Pons (tissue), 1 donor: ENCODE measurements around the gene KIFC1.
"Not testable (repeated sequence)": the region's sequence is repeated elsewhere in the genome, so short reads cannot be mapped to it uniquely, and the experiment has no call there.

ENCODE experiments used
- DNase-seq: peaks from one replicate; pipeline ENCODE4 v3.0.0-alpha.2; 2016; ENCODE audit warnings: low spot score

Gene KIFC1

GRCh38 chr6:33373960-33374910 is 17.4 kb upstream of the KIFC1 start:
- no peak for DNase-seq

DNA sequence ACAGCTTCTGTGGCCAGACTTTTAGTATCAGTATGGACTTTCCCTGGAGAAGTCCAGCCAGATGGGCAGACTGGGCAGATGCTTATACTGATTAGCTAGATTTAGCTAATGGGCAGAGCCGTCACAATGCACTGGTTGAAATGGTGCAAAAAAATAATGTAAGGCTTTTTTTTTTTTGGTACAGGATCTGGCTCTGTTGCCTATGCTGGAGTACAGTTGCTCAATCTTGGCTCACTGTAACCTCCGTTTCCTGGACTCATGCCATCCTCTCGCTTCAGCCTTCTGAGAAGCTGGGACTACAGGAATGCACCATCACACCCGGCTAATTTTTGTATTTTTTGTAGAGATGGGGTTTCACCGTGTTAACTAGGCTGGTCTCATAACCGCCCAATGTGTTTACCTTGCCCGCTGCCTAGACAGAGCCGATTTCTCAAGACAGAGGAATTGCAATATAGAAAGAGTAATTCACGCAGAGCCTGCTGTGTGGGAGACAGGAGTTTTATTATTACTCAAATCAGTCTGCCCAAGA is 16.4 kb upstream of the KIFC1 start:
- DNase-seq, result peak; percentile 41

GRCh38 chr6:33377171-33377570 is 14.5 kb upstream of the KIFC1 start:
- no peak for DNase-seq

- DNase-seq, result not testable (repeated sequence)
These were observed 12.4 kb upstream of the KIFC1 start for GRCh38 chr6:33379184-33379583.

- no peak for DNase-seq
These were observed 11.2 kb upstream of the KIFC1 start for GRCh38 chr6:33380272-33380981.

DNA sequence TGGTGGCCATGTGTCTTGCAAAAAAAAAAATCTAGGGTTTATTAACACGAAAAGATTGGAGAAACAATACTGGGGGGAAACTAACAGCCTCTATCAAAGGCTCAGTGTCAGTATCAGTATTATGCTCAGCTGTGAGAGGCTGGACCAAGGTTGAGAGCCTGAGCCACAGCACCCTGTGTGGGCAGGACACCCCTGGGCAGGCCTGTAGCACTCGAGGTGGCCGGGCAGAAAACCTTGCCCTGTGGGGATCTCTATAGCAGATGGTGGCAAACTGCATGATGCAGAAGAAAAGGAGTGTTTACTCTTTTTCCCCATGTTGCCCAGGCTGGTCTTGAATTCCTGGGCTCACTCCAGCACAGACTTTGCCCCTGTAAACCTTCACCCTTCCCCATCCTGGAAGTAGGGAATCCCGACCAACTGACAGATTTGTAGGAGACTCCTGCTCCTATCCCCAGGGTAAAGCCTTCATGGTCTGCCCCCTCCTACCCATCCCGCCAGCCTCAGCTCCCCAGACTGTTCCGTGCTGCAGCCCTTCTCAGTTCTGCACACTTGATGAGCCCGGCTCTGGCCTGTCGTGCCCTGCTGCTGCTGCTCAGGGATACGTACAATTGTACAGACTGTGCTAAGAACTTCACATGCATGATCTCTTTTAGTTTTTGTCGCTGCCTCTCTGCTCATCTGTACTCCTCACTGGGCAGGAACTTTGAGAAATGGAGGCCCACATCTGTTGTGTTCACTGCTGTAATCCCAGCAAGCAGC is 8.0 kb upstream of the KIFC1 start:
- no peak for DNase-seq

- DNase-seq, result no peak
These were observed 7.0 kb upstream of the KIFC1 start for GRCh38 chr6:33384581-33385020.

DNA sequence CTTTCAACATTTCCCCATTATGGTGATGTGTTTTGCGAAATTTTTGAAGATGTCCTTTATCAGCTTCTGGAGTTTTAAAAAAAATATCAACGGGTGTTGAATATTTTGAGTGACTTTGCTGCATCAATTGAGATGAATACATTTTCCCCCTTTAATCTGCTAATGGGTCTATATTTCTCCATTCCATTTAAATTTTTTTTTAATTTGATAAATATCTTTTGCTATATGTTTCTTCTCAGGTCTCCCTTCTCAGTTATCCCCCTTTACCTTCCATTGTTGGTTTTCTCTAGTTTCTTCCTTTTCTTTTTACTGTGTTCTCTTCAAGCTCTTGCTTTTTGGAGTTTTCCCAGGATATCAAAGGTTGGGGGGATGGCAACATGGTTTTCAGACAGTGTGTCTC is 1.4 kb upstream of the KIFC1 start:
- DNase-seq, result no peak

- no peak for DNase-seq
These were observed 801 bp upstream of the KIFC1 start for GRCh38 chr6:33390767-33391277.

- DNase-seq, result no peak
These were observed 435 bp downstream of the KIFC1 start for GRCh38 chr6:33391922-33392594.

DNA sequence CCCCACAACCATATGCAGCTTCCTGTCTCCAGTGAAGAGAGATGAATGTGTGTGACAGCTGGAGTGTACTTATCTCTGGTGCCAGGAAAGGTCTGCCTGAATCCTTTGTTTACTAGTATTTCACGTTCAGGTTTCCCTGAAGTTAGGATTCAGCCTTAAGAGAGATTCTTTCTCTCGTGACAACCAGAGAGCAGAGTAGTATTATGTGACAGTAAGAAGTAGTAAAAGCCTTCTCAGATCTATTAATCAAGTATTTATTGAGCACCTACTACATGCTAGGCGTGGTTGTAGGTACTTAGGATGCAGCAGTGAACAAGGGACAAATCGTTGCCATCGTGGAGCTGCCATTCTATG is 949 bp downstream of the KIFC1 start:
- DNase-seq, result no peak

- no peak for DNase-seq
These were observed 1.4 kb downstream of the KIFC1 start for GRCh38 chr6:33392979-33393378.

DNA sequence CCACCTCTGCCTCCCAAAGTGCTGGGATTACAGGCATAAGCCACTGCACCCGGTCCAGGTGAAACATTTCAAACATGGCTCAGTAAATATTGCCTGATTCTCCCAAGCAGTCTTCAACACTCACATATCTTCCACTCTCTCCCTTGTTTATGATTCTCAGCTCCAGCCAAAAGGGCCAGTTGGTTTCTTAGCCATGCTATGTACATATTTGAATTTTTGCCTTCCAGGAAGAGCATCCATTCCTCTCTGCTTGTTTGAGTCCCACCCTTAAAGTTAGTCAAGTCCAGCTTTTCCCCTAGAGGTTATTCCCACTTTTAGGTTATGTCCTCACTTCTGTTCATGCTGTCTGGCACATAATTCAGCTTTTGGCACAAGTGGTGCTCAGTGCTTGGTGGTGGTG is 5.9 kb downstream of the KIFC1 start:
- no peak for DNase-seq

DNA sequence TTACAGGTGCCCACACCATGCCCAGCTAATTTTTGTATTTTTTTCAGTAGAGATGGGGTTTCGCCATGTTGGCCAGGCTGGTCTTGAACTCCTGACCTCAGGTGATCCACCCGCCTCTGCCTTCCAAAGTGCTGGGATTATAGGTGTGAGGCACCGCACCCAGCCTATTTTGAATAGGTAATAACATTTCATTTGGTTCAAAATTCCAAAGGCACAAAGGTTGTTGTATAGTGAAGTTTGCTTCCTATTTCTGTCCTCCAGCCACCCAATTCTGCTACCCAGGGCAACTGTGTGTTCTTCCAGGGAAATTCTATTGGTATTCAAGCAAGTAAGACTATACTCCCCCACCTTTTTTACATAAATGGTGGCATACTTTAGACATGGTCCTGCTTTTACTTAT is 7.0 kb downstream of the KIFC1 start:
- DNase-seq, result not testable (repeated sequence)

DNA sequence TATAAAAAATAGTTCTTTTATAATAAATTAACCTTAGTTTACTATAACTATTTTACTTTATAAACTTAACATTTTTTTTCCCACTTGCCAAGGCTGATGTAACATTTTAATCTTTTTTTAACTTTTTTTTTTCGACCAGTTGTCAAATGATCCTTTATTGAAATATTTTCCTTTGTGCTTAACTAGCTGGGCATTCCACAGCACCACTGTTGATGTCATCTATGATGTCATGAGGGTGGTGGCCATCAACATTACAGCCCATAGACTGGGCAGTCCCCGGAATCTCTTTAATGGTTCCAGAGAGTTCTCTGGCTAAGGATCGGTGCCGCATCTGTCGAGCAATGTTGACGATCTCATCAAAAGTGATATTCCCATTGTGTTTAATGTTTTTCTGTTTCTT is 8.3 kb downstream of the KIFC1 start:
- DNase-seq, result not testable (repeated sequence)

DNA sequence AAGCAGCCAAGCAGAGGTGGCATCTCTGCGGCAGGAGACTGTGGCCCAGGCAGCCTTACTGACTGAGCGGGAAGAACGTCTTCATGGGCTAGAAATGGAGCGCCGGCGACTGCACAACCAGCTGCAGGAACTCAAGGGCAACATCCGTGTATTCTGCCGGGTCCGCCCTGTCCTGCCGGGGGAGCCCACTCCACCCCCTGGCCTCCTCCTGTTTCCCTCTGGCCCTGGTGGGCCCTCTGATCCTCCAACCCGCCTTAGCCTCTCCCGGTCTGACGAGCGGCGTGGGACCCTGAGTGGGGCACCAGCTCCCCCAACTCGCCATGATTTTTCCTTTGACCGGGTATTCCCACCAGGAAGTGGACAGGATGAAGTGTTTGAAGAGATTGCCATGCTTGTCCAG is 13.3 kb downstream of the KIFC1 start:
- no peak for DNase-seq

GRCh38 chr6:33405386-33405940 is 13.8 kb downstream of the KIFC1 start:
- DNase-seq, result no peak

GRCh38 chr6:33406126-33406525 is 14.5 kb downstream of the KIFC1 start:
- DNase-seq, result no peak

DNA sequence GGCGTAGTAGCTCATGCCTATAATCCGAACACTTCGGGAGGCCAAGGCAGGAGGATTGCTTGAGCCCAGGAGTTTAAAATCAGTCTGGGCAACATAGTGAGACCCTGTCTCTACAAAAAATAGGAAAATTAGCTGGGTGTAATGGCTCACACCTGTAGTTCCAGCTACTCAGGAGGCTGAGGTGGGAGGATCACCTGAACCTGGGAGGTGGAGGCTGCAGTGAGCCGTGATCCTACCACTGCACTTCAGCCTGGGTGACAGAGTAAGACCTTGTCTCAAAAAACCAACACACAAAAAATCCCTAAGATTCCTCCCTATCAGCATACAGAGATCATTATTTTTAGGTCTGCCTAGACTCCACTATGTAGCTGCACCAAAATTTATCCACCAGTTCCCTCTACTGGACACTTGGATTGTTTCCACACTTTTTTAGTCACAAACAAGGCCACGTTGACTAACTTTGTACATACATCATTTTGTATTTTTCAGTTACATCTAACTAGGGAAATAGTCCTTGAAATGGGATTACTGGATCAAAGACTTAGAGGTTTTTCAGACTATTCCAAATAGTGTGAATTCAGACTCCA is 15.6 kb downstream of the KIFC1 start:
- DNase-seq, result no peak

DNA sequence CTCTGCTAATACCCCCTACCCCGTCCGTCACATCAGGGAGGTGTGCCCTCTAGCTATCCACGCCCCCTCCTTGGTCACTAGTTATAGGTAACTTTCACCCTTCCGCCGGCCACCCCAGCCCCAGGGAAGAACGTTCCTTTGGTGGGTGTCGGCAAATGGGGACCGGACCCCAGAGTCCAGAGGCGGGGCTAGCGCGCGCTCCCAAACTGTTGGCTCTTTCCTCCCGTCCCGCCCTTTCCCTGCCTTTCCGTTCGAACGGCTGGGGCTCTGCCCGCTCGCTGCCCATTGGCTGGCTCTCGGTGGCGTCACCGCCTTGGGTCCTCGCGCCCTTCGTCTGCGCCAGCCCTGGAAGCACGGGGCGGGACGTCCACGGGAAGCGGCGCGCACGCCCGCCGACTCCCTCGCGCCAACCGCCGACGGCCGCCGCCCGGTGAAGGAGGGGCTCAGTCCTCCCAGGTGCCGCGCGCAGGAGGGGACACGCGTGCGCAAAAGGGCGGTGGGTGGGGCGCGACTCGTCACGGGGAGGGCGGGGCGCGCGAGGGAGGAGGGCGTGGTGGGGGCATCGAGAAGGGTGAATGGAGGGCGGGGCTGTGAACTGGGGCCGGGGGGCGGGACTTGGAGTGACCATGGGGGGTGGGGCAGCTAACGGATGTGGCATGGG is 18.6 kb downstream of the KIFC1 start:
- DNase-seq, result peak; percentile 95
